Upper lobe of left lung (tissue), 4 donors: ENCODE results near the gene JMY.

Experiments used
- POLR2A ChIP-seq, 4 donors: fragments of 450-650 bp; IDR thresholded peaks; one replicate each; pipeline ENCODE4 v1.5.1; 2016 to 2017; ENCODE audit warnings: antibody characterized with exemption in 4 of 4, mild to moderate bottlenecking in 2 of 4
- TF ChIP-seq, protein P1 (sequence below), 6 experiments: fragments of 450-650 bp in 4 of 6; fragments of 200-600 bp in 2 of 6; sonication (generic) in 2 of 6; IDR thresholded peaks; one replicate each; pipeline ENCODE4 v1.5.1; 2016 to 2019; ENCODE audit warnings: antibody characterized with exemption in 6 of 6

DNA sequence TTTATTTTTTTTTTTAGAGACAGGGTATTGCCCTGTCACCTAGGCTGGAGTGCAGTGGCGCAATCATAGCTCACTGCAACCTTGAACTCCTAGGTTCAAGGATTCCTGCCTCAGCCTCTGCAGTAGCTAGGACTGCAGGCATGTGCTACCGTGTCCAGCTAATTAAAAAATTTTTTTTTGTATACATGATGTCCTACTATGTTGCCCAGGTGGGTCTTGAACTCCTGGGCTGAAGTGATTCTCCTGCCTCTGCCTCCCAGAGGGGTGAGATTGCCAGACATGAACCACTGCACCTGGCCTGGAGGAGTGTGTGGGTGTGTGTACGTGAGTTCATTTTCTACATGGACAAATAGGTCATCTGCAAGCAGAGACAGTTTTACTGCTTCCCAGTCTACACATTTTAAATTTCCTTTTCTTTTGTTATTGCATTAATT, 33.8 kb downstream of the JMY start:
- TF ChIP-seq, protein P1, sequence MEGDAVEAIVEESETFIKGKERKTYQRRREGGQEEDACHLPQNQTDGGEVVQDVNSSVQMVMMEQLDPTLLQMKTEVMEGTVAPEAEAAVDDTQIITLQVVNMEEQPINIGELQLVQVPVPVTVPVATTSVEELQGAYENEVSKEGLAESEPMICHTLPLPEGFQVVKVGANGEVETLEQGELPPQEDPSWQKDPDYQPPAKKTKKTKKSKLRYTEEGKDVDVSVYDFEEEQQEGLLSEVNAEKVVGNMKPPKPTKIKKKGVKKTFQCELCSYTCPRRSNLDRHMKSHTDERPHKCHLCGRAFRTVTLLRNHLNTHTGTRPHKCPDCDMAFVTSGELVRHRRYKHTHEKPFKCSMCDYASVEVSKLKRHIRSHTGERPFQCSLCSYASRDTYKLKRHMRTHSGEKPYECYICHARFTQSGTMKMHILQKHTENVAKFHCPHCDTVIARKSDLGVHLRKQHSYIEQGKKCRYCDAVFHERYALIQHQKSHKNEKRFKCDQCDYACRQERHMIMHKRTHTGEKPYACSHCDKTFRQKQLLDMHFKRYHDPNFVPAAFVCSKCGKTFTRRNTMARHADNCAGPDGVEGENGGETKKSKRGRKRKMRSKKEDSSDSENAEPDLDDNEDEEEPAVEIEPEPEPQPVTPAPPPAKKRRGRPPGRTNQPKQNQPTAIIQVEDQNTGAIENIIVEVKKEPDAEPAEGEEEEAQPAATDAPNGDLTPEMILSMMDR (IDR thresholded peaks at IDR 0.05): no peak
- no peak for TF ChIP-seq POLR2A (IDR thresholded peaks at IDR 0.05)
